GM21786 (cell line): ENCODE data around the gene SMAD6.
"Not testable (repeated sequence)": the region's sequence is repeated elsewhere in the genome, so short reads cannot be mapped to it uniquely, and the experiment has no call there.

Source experiments
- ATAC-seq: cut with Tn5 transposase; IDR thresholded peaks from one replicate; pipeline ENCODE4 v1.9.1; 2021; ENCODE audit not compliant: unreplicated experiment

The SMAD6 gene

GRCh38 chr15:66819084-66819483 lies 117.0 kb downstream of the SMAD6 start:
- no peak for ATAC-seq

- no peak for ATAC-seq
These were observed 118.6 kb downstream of the SMAD6 start for GRCh38 chr15:66820481-66821176.

GRCh38 chr15:66821307-66821706 lies 119.3 kb downstream of the SMAD6 start:
- ATAC-seq: no peak

- no peak for ATAC-seq
These were observed 120.1 kb downstream of the SMAD6 start for GRCh38 chr15:66822114-66822513.

GRCh38 chr15:66822576-66822975 lies 120.5 kb downstream of the SMAD6 start:
- ATAC-seq: no peak

GRCh38 chr15:66823601-66824000 lies 121.6 kb downstream of the SMAD6 start:
- no peak for ATAC-seq

GRCh38 chr15:66824424-66824823 lies 122.4 kb downstream of the SMAD6 start:
- ATAC-seq: no peak

- ATAC-seq: no peak
These were observed 123.1 kb downstream of the SMAD6 start for GRCh38 chr15:66825139-66825538.

- no peak for ATAC-seq
These were observed 123.7 kb downstream of the SMAD6 start for GRCh38 chr15:66825731-66826130.

GRCh38 chr15:66826507-66826906 lies 124.5 kb downstream of the SMAD6 start:
- no peak for ATAC-seq

- no peak for ATAC-seq
These were observed 125.1 kb downstream of the SMAD6 start for GRCh38 chr15:66827039-66827697.

GRCh38 chr15:66827698-66828055 lies 125.6 kb downstream of the SMAD6 start:
- ATAC-seq: no peak

GRCh38 chr15:66828817-66829541 lies 126.9 kb downstream of the SMAD6 start:
- ATAC-seq: not testable (repeated sequence)

GRCh38 chr15:66829551-66830121 lies 127.6 kb downstream of the SMAD6 start:
- ATAC-seq: no peak

GRCh38 chr15:66830358-66830757 lies 128.3 kb downstream of the SMAD6 start:
- no peak for ATAC-seq

- no peak for ATAC-seq
These were observed 128.8 kb downstream of the SMAD6 start for GRCh38 chr15:66830823-66831222.

- no peak for ATAC-seq
These were observed 129.3 kb downstream of the SMAD6 start for GRCh38 chr15:66831289-66831688.

GRCh38 chr15:66831801-66832390 lies 129.9 kb downstream of the SMAD6 start:
- ATAC-seq: no peak
